Activated CD4-positive, alpha-beta T cell treated with anti-CD3 and anti-CD28 coated beads, Interleukin-2, Interleukin-6, amounts not matched to agents 100 ng/mL and 50 ng/mL, durations not matched to agents 16 hours and 8 hours (primary cell): ENCODE measurements around the gene TMEM255B.
"Not testable (repeated sequence)": the region's sequence is repeated elsewhere in the genome, so short reads cannot be mapped to it uniquely, and the experiment has no call there.

Experiments used
- DNase-seq: peaks from one replicate; pipeline ENCODE4 v3.0.0-alpha.2; 2020

The TMEM255B gene

DNA sequence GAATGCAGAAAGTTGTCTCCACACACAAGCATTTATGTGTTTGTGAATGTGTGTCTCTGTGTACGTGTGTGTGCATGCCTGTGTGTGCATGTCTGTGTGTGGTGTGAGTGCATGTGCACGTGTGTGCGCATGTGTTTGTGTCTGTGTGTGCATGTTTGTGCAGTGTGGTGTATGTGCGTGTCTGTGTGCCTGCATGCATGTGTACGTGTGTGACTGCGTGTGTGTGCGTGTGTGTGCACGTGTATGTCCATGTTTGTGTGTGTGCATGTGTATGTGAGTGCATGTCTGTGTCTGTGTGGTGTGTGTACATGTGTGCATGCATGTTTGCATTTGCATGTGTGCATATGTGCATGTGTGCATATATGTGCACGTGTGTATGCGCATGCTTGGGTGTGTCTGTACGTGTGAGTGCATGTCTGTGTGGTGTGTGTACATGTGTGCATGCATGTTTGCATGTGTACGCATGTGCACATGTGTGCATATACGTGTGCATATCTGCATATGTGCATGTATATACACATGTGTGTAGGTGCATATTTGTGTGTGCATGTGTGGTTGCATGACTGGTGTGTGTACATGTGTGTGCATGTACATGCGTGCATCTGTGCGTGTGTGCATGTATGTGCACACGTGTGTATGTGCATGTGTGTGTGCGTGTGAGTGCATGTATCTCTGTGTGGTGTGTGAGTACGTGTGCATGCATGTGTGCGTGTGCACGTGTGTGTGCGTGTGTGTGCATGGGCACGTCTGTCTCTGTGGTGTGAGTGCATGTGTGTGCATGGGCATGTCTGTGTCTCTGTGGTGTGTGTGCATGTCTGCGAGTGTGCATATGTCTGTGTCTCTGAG, 8.2 kb upstream of the TMEM255B start:
- DNase-seq, result no peak

DNA sequence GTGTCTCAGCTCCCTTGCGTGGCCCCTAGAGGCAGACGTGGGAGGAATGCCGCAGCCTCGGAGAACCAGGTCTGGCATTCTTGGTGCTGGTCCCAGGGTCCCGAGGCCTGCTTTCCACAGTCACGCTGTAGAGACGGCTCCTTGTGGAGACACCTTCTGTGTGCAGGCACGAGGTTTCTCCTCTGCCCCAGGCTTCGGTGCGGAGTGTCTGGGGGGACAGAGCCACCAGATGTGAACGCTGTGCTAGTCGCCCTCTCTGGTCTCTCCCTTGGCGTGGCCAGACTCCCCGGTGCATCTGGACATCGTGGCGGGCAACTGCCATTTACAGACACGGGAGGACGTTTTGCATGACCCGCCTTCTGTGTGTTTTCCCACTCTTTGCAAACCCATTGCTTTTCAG, 7.5 kb upstream of the TMEM255B start:
- DNase-seq, result no peak

DNA sequence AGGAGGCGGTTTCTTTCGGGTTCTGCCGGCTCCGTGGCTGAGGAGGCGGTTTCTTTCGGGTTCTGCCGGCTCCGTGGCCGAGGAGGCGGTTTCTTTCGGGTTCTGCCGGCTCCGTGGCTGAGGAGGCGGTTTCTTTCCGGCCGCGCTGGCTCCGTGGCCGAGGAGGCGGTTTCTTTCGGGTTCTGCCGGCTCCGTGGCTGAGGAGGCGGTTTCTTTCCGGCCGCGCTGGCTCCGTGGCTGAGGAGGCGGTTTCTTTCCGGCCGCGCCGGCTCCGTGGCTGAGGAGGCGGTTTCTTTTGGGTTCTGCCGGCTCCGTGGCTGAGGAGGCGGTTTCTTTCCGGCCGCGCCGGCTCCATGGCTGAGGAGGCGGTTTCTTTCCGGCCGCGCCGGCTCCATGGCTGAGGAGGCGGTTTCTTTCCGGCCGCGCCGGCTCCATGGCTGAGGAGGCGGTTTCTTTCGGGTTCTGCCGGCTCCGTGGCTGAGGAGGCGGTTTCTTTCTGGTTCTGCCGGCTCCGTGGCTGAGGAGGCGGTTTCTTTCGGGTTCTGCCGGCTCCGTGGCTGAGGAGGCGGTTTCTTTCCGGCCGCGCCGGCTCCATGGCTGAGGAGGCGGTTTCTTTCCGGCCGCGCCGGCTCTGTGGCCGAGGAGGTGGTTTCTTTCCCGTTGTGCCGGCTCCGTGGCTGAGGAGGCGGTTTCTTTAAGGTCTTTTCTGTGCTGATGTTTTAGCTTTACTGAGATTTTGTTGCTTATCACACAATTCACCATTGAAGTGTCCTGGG, 6.6 kb upstream of the TMEM255B start:
- DNase-seq, result not testable (repeated sequence)

DNA sequence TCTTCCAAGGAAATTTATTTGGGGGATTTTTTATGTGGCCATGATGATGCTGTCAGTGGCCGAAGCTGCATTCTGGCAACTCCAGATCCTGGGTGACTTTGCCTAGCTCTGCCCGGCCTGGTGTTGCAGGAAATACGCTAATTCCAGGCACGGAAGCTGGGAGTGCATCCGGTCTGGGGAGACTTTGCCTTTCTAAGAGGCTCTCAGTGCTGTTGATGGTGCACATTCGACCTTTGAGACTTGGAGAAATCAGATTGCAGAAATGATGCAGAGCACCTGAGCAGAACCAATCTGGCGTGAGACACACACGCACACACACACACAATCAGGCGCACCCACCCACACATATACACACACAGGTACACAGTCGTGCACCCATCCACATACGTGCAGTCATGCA, 5.9 kb upstream of the TMEM255B start:
- no peak for DNase-seq

GRCh38 chr13:113754242-113754641, 4.8 kb upstream of the TMEM255B start:
- DNase-seq, result no peak

- DNase-seq, result no peak
These were observed 4.3 kb upstream of the TMEM255B start for GRCh38 chr13:113754691-113755090.

- DNase-seq, result no peak
These were observed 2.5 kb upstream of the TMEM255B start for GRCh38 chr13:113756441-113757097.

DNA sequence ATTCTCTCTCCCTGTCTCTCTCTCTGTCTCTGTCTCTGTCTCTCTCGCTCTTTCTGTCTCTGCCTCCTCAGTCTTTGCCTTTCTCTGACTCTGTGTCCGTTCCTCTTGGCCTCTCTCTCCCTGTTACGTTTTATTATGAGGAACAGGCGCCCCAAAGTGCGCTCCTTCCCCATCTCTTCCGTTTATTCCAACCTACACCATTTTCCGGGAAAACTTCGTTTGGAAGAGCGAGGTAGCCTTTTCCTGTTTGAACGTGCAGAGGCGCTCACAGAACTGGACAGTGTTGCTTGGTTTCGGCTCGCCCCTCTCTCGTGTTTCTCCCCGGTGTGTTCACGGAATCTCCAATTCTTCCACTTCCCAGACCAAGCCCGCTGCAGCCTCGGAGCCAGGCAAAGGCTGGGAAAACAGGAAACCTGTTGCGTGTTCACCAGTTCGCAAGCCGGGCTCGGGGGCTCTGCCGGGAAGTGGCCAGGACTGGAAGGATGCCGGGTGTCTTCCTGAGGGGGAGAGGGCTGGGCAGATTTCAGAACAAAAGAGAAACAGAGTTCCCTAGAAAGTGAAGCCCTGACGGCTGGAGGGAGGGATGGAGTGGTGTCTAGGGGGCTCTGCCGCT, 605 bp downstream of the TMEM255B start:
- DNase-seq, result no peak

DNA sequence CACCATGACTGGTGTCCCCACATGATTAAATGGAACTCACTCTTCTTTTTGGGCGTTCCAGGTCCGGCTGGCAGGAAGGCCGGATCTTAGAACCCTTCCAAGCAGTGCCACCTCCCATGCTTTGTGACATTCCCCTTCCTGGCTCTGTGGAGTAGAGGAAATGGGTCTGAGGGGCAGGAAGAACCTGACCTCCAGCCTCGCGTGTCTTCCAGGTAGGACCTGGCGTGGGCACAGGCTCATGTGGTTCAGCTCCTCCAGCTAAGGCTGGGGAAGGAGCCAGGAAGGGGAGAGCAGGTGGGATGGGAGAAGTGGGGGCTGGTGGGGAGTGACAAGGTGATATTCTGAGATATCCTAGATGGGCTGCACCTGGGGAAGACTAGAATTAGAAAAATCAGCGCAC, 2.1 kb downstream of the TMEM255B start:
- DNase-seq, result no peak

GRCh38 chr13:113762075-113762474, 3.0 kb downstream of the TMEM255B start:
- no peak for DNase-seq

GRCh38 chr13:113762538-113762937, 3.5 kb downstream of the TMEM255B start:
- DNase-seq, result no peak

DNA sequence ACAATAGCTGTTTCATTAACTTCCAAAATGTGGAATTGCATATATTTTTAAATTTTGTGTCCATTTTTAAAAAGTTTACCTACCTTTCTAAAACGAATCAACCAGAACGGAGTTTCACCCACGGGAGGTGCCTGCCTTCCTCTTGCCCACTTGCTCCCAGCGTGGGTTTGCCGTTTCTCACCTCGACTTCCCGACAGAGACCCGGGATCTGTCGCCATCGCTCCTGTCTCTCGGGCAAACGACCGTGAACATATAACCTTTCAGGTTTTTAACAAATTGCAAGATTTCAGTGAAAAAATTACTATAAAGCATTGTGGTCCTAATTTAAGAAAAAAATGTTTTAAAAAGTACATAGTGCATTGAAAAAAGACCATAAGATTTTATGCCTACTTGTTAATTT, 4.2 kb downstream of the TMEM255B start:
- DNase-seq, result no peak

- DNase-seq, result no peak
These were observed 5.2 kb downstream of the TMEM255B start for GRCh38 chr13:113763961-113764792.

- DNase-seq, result no peak
These were observed 6.0 kb downstream of the TMEM255B start for GRCh38 chr13:113764793-113765563.

DNA sequence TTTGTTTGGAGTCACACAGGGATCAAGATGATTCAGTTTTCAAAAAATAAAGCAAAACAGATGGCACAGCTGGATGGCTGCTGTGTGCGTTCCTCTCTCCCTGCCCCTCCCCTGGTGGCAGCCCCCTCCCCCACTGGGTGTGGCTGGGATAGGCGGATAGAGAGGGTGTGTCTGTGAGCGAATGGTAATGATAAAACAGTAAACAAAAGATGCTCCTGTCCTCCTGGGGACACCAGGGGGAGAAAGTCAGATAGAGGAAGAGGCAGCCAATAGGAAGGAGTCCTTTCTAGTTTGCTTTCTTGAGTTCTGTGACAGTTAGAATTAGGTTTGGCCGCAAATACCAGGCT, 6.5 kb downstream of the TMEM255B start:
- no peak for DNase-seq

DNA sequence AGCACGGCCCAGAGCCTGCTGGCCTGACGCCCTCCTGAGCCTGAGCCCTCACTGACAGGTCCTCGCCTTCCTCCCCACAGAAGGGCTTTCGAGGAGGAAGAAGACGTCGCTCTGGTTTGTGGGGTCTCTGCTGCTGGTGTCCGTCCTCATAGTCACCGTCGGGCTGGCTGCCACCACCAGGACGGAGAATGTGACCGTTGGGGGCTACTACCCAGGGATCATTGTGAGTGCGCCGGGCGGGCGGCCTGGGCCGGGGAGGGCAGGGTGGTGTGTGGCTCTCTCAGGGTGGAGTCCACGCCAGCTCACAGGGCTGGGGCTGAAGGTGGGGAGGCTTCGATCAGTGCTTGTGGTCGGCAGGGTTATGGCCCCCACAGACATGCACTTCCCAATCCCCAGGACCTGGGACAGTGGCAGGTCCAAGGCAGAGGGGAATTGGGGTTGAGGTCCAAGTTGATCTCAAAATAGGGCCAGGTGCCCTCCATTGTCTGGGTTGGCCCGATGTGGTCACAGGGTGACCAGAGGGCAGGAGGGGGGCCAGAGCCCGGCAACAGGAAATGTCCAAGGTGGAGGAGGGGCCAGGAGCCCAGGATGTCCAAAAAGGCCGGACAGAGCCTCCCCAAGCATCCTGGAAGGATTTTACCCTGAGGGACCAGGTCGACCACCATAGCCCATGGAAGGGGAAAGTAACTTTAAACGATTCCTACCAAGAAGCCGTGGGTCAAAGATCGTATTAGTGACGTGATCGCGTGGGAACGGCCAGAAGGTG, 7.2 kb downstream of the TMEM255B start:
- DNase-seq, result no peak

GRCh38 chr13:113767366-113767765, 8.3 kb downstream of the TMEM255B start:
- DNase-seq, result no peak

GRCh38 chr13:113768018-113768905, 9.2 kb downstream of the TMEM255B start:
- DNase-seq, result no peak

DNA sequence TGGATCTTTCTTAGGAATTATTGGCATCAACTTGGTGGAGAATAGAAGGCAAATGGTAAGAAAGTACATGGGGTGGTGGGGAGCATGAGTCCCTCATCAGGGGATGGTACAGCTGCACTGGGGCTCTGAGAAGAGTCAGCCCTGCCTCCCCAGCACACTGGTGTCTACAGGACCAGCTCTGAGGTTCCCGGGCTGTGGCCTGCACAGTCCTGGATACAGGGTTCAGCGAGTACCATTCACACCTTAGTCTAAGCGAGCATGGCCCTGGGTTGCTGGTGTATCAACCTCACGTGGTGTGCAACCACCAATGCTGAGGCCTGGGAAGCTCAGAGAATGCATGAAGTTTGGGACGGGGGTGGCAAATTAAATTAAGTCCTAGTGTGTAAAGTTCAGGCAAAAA, 10.1 kb downstream of the TMEM255B start:
- DNase-seq, result no peak

- DNase-seq, result no peak
These were observed 10.9 kb downstream of the TMEM255B start for GRCh38 chr13:113769881-113770280.
